ENCODE measurements around the gene KRT27. TPM values are rescaled to one million over a fixed set of nuclear protein-coding genes. Genes with fewer than 3 reads are reported as not detected.

The KRT27 gene
- total and polyA plus RNA-seq, 9 of the 15 experiments (the other 6 are each of a cell fraction or from before 2014, with no cell fraction given), result 0.10 TPM; not detected in 8

DNA sequence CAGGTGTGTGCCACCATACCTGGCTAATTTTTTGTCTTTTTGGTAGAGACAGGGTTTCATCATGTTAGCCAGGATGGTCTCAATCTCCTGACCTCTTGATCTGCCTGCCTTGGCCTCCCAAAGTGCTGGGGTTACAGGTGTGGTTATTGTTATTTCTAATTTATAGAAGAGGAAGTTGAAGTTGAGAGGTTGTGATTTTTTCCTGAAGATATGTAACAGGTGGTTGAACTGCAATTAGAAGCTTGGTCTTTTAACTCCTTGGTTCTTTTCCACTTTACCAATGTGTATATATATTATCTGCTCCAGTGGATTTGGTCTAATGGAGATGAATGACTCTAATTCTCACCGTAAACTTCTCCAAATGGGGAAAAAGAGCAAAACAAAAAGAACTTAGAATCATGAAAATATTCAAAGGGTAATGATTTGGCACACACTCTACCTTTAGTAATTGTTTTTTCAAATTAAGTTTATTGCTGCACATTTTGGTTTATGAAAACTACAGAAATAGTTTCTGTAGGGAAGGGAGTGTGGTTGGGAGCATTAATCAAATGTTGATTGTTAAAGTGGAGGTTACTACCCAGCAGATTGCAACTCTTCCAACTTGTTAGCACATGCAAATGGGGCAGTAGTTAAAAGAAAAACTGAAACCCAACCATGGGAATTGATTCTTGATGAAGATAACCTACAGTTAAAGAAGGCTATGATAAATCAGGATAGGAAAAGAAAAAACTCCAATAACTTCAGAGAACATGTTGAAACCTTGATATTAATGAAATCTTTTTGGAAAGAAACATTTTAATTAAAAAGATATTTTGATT lies 41.9 kb upstream of the KRT27 start:
- intact Hi-C loops (cut with micrococcal nuclease), result no loop called here
- Histone ChIP-seq H3K27me3 (ENCODE audit: control insufficient read depth in 2 of 2, insufficient read depth in 2 of 2, low read length in 2 of 2) (no peaks in the 10 kb centered on the region), H4K20me1 (replicated peaks; ENCODE audit: control insufficient read depth, insufficient read depth, low read length) (no peaks in the 10 kb centered on the region), H3K9ac (ENCODE audit: insufficient read depth in 1 of 2, low read depth in 2 of 2, low read length in 2 of 2) (no peak overlapping the region), H3K36me3 (ENCODE audit: control insufficient read depth, insufficient read depth, low read length) (peaks cover 16% of the 10 kb centered on the region; the same call in 2 of the 3 replicates), H3K79me2 (ENCODE audit: control insufficient read depth, insufficient read depth, low read length) (peaks cover 78% of the 10 kb centered on the region), H3K9me3 (replicated peaks; ENCODE audit: control insufficient read depth, insufficient read depth, low read depth, low read length) (no peaks in the 10 kb centered on the region), H3K4me2 (ENCODE audit: insufficient read depth, low read length) (no peak overlapping the region), H3K27ac (ENCODE audit: extremely low read depth, low read depth, low read length) (no peak overlapping the region), H3K4me1 (replicated peaks in 1 of 2; ENCODE audit: control insufficient read depth in 2 of 2, insufficient read depth in 2 of 2, low read length in 2 of 2) (peaks cover 31 to 60% of the 10 kb centered on the region in 2 experiments), H3K4me3 (no peak overlapping the region), H2AFZ (ENCODE audit: low read depth, low read length) (no peak overlapping the region), H3K9me1 (ENCODE audit: control insufficient read depth, insufficient read depth, low read length) (no peaks in the 10 kb centered on the region)
- FAIRE-seq, result no peak
- no peak for TF ChIP-seq CAMTA2 (CRISPR knock-in tag; conservative IDR thresholded peaks at IDR 0.05)
- TF ChIP-seq, protein P1, sequence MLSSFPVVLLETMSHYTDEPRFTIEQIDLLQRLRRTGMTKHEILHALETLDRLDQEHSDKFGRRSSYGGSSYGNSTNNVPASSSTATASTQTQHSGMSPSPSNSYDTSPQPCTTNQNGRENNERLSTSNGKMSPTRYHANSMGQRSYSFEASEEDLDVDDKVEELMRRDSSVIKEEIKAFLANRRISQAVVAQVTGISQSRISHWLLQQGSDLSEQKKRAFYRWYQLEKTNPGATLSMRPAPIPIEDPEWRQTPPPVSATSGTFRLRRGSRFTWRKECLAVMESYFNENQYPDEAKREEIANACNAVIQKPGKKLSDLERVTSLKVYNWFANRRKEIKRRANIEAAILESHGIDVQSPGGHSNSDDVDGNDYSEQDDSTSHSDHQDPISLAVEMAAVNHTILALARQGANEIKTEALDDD (IDR thresholded peaks at IDR 0.05), result peak; percentile 45; the same call in 1 of the 2 replicates
- POLR2A ChIA-PET, result no interaction called here
- no peak for ATAC-seq
- CTCF ChIA-PET (ENCODE audit: low intra/inter-chr PET ratio), result no interaction called here
- DNase-seq (ENCODE audit: extremely low read depth in 1 of 4, low spot score in 3 of 4), result no peak
- BruUV-seq (replicated peaks), result no TSS peak
- in situ Hi-C loops (cut with MboI), result no loop called here
- 69% methylated on average over 1 of the region's 1 CpG for WGBS (ENCODE audit: insufficient coverage, low coverage, missing lambda C conversion rate)

Measured in K562 (cell line).